ENCODE results near the gene WNT8A.

The WNT8A gene

DNA sequence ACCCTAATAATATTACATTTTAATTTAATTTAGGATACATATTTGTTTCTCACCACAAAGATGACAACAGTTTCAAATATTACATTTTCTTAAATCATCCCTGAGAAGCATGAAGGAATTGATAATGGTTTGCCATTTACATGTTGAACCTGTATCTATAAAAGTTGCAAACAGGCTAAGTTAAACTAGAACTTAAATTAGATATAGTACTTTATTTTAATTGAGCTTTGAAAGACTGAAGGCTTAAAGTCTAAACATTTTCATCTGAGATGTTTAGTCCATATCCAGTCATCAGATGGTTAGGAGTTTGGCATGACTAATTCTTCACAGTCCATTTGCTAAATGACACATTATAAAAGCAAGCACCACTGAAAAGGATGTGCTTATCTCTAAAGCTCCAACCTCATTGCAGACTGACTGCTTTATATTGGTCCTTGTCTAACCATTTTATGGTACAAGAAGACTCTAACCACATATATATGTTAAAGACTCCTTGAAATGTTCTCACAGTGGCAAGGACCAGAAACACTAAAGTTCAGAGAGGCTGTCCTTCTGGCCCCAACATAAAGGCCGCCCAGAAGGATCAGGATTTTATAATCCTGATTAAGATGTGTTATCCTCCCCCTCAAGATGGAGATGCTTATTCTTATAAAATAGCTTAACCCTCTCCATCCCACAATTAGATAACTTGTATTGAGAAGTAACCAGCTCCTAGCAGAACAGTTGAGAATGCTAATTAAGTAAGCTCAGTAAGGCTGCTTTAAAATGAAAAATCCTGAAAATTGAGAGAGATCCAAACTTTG is 25.8 kb downstream of the WNT8A start:
- Histone ChIP-seq H4K20me1 (ENCODE audit: insufficient read depth, low read length) (no peaks in the 10 kb centered on the region), H3K36me3 (replicated peaks; ENCODE audit: low read depth, low read length) (no peaks in the 10 kb centered on the region), H3K9ac (ENCODE audit: low read length) (no peak overlapping the region), H3K27me3 (ENCODE audit: low read depth, low read length) (peaks cover 13% of the 10 kb centered on the region; the same call in 1 of the 2 replicates), H3K4me1 (ENCODE audit: low read length) (no peaks in the 10 kb centered on the region), H3K9me3 (ENCODE audit: insufficient read depth, low read length) (no peaks in the 10 kb centered on the region), H3K79me2 (ENCODE audit: low read length) (no peaks in the 10 kb centered on the region), H3K4me3 (ENCODE audit: low read length) (no peak overlapping the region), H3K4me2 (ENCODE audit: low read length) (no peak overlapping the region), H3K27ac (ENCODE audit: low read length) (no peak overlapping the region), H2AFZ (ENCODE audit: low read depth, low read length) (no peak overlapping the region)
- no peak for TF ChIP-seq EZH2phosphoT487 (IDR thresholded peaks at IDR 0.05; ENCODE audit: low read depth)
- TF ChIP-seq, protein P1, sequence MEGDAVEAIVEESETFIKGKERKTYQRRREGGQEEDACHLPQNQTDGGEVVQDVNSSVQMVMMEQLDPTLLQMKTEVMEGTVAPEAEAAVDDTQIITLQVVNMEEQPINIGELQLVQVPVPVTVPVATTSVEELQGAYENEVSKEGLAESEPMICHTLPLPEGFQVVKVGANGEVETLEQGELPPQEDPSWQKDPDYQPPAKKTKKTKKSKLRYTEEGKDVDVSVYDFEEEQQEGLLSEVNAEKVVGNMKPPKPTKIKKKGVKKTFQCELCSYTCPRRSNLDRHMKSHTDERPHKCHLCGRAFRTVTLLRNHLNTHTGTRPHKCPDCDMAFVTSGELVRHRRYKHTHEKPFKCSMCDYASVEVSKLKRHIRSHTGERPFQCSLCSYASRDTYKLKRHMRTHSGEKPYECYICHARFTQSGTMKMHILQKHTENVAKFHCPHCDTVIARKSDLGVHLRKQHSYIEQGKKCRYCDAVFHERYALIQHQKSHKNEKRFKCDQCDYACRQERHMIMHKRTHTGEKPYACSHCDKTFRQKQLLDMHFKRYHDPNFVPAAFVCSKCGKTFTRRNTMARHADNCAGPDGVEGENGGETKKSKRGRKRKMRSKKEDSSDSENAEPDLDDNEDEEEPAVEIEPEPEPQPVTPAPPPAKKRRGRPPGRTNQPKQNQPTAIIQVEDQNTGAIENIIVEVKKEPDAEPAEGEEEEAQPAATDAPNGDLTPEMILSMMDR (IDR thresholded peaks at IDR 0.05; ENCODE audit: low read depth, low read length), result no peak

DNA sequence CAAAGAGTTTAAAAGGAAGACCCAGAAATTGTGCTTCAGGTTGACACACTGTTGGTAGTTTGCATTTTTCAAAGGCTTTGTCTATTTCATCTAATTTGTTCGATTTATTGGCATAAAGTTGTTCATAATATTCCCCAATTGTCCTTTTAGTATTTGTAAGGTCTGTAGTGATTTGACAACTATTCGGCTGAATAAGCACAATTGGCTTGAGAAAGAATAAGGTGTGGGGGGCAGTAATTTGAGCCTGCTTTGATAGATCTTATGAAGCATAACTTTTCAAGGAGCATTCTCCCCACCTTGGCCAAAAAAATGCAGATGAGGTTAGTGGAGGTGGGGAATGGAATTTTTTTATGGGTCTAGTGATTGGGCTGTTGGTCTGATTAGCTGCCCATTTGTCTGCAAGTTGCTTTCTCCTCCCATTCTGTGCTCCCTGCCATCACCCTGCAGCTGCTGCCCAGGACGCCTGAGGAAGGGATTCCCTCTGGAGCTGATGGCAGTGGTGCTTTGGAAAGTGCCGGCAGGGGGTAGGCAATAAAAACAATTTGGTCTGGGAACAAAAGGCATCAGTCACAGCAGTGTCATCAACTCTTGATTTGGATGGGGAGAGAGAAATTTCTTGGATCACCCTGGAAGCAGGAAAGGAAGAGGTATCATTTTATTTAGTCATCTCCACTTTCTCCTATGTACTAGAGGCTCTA is 26.6 kb downstream of the WNT8A start:
- Histone ChIP-seq H3K36me3 (replicated peaks; ENCODE audit: low read depth, low read length) (no peaks in the 10 kb centered on the region), H3K9ac (ENCODE audit: low read length) (no peak overlapping the region), H3K27me3 (ENCODE audit: low read depth, low read length) (peaks cover 13% of the 10 kb centered on the region; the same call in 1 of the 2 replicates), H3K4me1 (ENCODE audit: low read length) (no peaks in the 10 kb centered on the region), H3K27ac (ENCODE audit: low read length) (no peak overlapping the region), H4K20me1 (ENCODE audit: insufficient read depth, low read length) (no peaks in the 10 kb centered on the region), H2AFZ (ENCODE audit: low read depth, low read length) (no peak overlapping the region), H3K79me2 (ENCODE audit: low read length) (no peaks in the 10 kb centered on the region), H3K4me2 (ENCODE audit: low read length) (no peak overlapping the region), H3K9me3 (ENCODE audit: insufficient read depth, low read length) (no peaks in the 10 kb centered on the region), H3K4me3 (ENCODE audit: low read length) (no peak overlapping the region)
- TF ChIP-seq, protein P1 (IDR thresholded peaks at IDR 0.05; ENCODE audit: low read depth, low read length), result no peak
- TF ChIP-seq EZH2phosphoT487 (IDR thresholded peaks at IDR 0.05; ENCODE audit: low read depth), result no peak

DNA sequence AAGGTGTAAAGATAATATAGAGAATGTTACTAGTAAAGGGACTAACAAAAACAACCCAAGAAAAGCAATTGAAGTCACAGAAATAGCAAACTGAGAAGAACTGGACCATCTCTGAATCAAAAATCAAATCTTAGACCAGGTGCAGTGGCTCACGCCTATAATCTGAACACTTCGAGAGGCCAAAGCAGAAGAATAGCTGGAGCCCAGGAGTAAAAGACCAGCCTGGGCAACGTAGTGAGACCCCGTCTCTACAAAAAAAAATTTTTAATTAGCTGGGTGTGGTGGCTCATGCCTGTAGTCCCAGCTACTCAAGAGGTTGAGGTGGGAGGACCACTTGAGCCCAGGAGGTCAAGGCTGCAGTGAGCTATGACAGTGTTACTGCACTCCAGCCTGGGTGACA is 27.3 kb downstream of the WNT8A start:
- Histone ChIP-seq H3K9ac (ENCODE audit: low read length) (no peak overlapping the region), H2AFZ (ENCODE audit: low read depth, low read length) (no peak overlapping the region), H3K9me3 (ENCODE audit: insufficient read depth, low read length) (no peaks in the 10 kb centered on the region), H3K4me3 (ENCODE audit: low read length) (no peak overlapping the region), H3K27ac (ENCODE audit: low read length) (no peak overlapping the region), H3K27me3 (ENCODE audit: low read depth, low read length) (peaks cover 18% of the 10 kb centered on the region), H4K20me1 (ENCODE audit: insufficient read depth, low read length) (no peaks in the 10 kb centered on the region), H3K4me1 (ENCODE audit: low read length) (no peaks in the 10 kb centered on the region), H3K4me2 (ENCODE audit: low read length) (no peak overlapping the region), H3K79me2 (ENCODE audit: low read length) (no peaks in the 10 kb centered on the region), H3K36me3 (replicated peaks; ENCODE audit: low read depth, low read length) (no peaks in the 10 kb centered on the region)
- no peak for TF ChIP-seq EZH2phosphoT487 (IDR thresholded peaks at IDR 0.05; ENCODE audit: low read depth)
- TF ChIP-seq, protein P1 (IDR thresholded peaks at IDR 0.05; ENCODE audit: low read depth, low read length), result no peak

DNA sequence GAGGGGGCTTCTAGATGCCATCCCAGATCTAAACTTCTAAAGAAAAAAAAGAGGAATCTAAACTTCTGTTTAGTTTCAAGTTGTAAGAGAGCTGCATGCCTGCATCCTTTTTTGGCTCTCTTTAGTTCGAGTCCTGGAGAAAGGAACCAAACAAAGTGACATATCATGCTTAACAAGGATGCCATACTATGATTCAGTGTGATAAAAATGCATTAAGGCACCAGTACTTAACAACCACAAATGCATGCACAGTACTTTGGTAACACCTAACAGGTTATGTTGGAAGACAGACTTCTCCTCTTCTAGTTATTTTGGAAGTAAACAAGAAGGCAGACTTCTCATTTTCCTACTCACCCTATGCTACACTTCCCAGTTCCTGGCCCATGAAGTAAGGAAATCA is 28.1 kb downstream of the WNT8A start:
- no peaks in the 10 kb centered on the region for H3K4me1 ChIP-seq (ENCODE audit: low read length)
- no peak overlapping the region for H3K4me3 ChIP-seq (ENCODE audit: low read length)
- H2AFZ ChIP-seq (ENCODE audit: low read depth, low read length), result no peak overlapping the region
- no peak overlapping the region for H3K27ac ChIP-seq (ENCODE audit: low read length)
- no peaks in the 10 kb centered on the region for H3K79me2 ChIP-seq (ENCODE audit: low read length)
- peaks cover 20% of the 10 kb centered on the region for H3K27me3 ChIP-seq (ENCODE audit: low read depth, low read length)
- no peak overlapping the region for H3K9ac ChIP-seq (ENCODE audit: low read length)
- TF ChIP-seq, protein P1 (IDR thresholded peaks at IDR 0.05; ENCODE audit: low read depth, low read length), result no peak
- TF ChIP-seq EZH2phosphoT487 (IDR thresholded peaks at IDR 0.05; ENCODE audit: low read depth), result no peak
- no peaks in the 10 kb centered on the region for H3K9me3 ChIP-seq (ENCODE audit: insufficient read depth, low read length)
- no peak overlapping the region for H3K4me2 ChIP-seq (ENCODE audit: low read length)
- no peaks in the 10 kb centered on the region for H3K36me3 ChIP-seq (replicated peaks; ENCODE audit: low read depth, low read length)
- no peaks in the 10 kb centered on the region for H4K20me1 ChIP-seq (ENCODE audit: insufficient read depth, low read length)

All from OCI-LY3 (cell line).